Medulla oblongata (tissue), 1 donor: ENCODE measurements around the gene PDCD11.
"Not testable (repeated sequence)": the region's sequence is repeated elsewhere in the genome, so short reads cannot be mapped to it uniquely, and the experiment has no call there.

ENCODE experiments used
- DNase-seq: peaks from one replicate; pipeline ENCODE4 v3.0.0-alpha.2; 2015; ENCODE audit errors: extremely low spot score

PDCD11 gene

DNA sequence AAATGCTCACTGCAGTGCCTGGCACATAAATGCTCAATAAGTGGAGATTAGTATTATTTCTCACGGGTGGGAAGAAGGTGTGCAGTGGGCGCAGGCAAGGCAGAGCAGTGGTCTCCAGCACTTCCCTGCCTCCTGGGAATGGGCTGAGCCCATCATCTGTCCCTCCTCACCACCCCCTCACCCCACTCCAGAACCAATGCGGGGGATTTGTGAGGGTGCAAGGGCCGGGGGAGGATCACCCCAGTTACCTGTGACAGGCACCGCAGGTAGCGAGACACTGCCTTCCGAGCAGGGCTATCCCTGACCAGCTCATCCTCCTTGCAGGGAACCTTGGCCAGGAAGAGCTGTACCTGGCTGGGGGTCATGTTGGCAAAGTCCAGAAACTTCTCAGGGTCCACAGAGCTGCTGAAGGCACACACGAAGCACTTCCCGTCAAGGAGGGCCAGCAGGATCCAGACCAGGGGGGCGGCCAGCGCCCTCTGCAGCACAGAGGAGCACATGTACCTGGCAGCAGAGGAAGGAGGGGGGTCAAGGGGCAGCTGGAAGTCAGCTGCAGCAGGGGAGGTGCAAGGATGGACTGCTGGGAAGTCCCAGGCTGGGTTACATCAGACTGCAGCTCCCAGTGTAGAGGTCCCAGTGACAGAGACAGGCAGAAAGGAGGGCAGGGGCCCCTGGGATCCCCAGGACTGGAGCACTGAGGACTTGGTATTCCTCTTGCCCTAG lies 79.8 kb downstream of the PDCD11 start:
- DNase-seq = no peak

DNA sequence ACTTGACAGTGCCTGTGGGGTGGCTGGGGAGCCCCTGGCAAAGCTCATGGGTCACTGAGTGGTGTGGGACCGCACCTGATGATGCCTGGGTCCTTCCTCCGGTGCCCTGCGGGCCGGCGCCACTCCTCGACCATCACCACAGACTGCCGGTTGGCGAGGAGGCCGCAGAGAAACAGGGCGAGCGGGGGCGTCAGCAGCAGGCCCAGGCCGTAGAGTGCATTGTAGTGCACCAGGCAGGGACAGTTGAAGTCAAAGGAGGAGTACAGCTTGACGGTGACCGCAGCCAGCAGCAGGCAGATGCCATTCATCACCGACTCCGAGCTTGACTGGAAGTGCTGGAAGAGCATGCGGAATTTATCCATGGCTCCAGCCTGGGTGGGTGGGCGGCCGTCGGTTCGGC lies 82.2 kb downstream of the PDCD11 start:
- DNase-seq = no peak

DNA sequence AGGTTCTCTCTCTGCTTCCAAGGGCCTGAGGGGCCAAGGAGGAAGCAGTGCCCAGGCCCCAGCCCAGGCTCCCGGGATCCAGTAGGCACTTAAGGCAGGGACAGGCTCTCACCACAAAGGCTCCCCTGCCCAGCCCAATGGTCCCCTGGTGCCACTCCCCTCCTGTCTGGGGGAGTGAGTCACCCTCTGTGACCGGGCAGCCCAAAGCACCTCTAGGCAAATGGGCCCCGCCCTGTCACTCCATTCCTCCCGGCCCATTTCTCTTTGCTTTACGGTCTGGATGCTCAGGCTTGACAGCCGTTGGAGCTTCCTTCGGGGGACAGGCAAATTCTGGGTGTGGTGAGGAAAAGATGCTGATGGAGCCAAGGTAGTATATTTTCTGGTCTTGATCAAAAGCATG lies 82.7 kb downstream of the PDCD11 start, which contains the start of gene CALHM3:
Gene CALHM3, minus strand, starts transcription at position 106 of the 400 bp plus-strand sequence. CDS start 208 bp downstream, outside the sequence.
- no peak for DNase-seq

GRCh38 chr10:103480521-103480920 lies 84.1 kb downstream of the PDCD11 start:
- DNase-seq = no peak

DNA sequence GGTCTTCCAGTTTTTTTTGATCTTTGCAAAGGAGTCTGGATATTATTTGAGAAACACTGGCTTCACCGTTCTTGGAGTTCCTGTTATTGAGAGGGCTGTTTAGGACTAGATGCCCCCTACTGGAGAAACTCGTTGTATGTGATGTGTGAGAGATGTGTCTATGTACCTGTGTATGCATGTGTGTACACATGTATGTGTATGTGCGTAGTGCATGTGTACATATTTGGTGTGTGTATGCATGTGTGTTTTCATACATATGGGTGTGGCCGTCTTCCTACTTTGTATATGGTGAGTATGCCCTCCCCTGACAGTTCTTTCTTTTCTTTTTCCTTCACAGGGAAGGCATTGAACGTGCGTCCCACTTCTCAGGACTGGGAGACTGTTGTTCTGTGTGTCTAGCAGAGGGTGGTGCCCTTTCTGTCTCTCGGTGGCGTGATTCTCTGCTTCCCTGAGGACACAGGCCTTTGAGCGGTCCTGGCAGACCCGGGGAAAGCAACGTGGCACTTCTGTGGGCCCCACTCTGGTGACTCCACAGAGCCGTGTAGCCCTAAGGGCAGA lies 85.6 kb downstream of the PDCD11 start:
- DNase-seq = peak; percentile 61

- not testable (repeated sequence) for DNase-seq
These were observed 90.4 kb downstream of the PDCD11 start for GRCh38 chr10:103486635-103487409.

- no peak for DNase-seq
These were observed 90.9 kb downstream of the PDCD11 start for GRCh38 chr10:103487410-103487708.

DNA sequence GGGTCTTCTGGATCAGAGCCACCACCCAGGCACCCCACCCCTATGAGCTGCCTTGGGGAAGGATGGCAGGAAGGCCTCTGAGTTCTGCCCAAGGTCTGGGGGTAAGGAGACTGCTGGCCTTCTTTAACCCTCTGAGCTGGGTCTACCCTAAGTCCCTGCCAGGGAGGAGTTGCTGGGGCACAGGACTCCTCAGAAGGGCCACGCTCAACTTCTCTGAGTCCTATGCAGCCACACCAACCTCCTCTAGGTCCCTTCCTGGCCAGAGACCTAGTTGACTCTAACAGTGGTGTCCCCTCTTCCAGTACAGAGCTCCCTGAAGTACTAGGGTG lies 94.5 kb downstream of the PDCD11 start:
- no peak for DNase-seq

- no peak for DNase-seq
These were observed 95.4 kb downstream of the PDCD11 start for GRCh38 chr10:103491729-103492364.

DNA sequence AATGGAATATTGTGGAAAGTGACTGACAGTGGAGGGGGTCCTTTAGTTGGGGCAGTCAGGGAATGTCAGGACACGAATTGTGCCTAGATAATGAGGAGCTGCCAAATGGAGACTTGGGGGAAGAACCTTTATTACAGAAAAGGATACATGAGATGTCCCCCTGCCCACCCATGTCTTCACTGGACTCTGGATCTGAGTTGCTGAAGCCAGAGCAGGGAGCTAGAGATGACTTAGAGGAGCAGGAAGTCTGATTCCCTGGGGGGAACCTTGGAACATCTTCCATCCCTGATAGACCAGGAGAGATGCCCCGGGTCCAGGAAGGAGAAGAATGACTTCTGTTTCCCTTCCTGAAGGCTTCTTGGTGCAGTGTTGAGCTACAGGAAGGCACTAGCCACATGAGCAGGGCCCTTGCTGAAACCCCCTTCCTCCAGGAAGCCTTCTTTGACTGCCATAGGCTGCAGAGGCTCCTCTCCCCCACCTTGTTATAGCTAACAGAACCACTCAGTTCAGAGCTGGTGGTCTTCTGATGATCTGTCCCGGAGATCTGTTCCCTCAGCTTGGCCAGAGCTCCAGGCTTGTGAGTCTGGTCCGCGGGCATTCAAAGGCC lies 96.3 kb downstream of the PDCD11 start:
- DNase-seq = no peak

DNA sequence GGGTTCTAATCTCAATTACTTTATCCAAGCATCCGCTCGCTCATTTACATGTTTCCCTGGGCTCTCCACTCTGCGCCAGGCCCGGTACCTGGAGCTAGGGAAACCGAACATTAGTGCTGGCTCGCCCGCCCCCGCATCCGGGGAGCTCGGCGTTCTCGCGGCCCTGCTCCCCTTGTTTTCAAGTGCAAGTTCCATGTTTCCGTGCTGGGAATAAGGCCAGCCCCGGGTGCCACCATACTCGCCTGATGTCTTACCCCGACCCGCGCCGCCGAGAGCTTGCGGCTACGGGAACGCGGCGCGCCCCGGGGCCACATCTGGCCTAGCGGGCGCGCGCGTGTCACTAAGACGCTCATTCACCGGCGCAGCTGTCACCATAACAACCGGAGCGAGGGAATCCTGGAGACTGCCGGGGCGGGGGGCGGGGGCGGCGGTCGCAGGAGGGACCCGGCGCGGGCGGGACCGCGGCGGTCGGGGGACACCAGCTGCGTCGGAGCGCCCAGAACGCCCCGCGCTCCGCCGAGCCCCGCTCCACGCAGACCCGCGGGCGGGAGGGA lies 97.0 kb downstream of the PDCD11 start, which contains the start of gene NEURL1:
Gene NEURL1, plus strand, starts transcription at position 344 of the 554 bp plus-strand sequence. CDS start 683 bp downstream, outside the sequence.
- no peak for DNase-seq

GRCh38 chr10:103493916-103494877 lies 97.8 kb downstream of the PDCD11 start:
- no peak for DNase-seq

- no peak for DNase-seq
These were observed 98.9 kb downstream of the PDCD11 start for GRCh38 chr10:103495321-103495720.
